Measurements from ENCODE around the gene FBXL20. TPM values are rescaled to one million over a fixed set of nuclear protein-coding genes. Genes with fewer than 3 reads are reported as not detected.

Gene FBXL20
- total and polyA plus RNA-seq, 11 donors = 3.1 to 21.9 (median 12.2) TPM

DNA sequence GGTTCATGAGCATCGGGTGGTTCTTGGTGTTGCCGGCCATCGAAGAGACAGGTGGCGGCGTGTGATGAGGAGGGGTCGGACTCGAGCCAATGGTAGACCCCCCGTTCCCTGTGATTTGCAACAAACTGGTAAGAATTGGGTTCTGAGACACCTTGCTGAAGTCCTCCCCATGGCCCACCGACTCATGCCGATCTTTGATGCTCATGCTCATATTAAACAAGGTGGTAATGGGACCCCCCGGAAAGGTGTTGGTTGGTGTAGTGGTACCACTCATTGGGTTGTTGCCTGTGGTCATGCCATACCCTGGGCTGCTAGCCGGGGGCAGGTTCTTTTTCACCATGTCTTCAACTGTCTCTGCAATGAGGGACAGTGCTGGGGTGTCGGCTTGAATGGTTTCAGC lies 8.9 kb upstream of the FBXL20 start:
- DNase-seq (no peak), ATAC-seq (no peak)
- Histone ChIP-seq H3K27me3 (no peaks in the 10 kb centered on the region), H3K9me3 (no peaks in the 10 kb centered on the region), H3K36me3 (peaks cover 2 to 100% (median 83%) of the 10 kb centered on the region in 9 donors), H3K4me3 (no peak overlapping the region), H3K27ac (no peak overlapping the region), H3K4me1 (peaks cover 0 to 9% (median 0%) of the 10 kb centered on the region in 12 donors)
- TF ChIP-seq, protein P1, sequence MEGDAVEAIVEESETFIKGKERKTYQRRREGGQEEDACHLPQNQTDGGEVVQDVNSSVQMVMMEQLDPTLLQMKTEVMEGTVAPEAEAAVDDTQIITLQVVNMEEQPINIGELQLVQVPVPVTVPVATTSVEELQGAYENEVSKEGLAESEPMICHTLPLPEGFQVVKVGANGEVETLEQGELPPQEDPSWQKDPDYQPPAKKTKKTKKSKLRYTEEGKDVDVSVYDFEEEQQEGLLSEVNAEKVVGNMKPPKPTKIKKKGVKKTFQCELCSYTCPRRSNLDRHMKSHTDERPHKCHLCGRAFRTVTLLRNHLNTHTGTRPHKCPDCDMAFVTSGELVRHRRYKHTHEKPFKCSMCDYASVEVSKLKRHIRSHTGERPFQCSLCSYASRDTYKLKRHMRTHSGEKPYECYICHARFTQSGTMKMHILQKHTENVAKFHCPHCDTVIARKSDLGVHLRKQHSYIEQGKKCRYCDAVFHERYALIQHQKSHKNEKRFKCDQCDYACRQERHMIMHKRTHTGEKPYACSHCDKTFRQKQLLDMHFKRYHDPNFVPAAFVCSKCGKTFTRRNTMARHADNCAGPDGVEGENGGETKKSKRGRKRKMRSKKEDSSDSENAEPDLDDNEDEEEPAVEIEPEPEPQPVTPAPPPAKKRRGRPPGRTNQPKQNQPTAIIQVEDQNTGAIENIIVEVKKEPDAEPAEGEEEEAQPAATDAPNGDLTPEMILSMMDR (IDR thresholded peaks at IDR 0.05) = no peak
- TF ChIP-seq POLR2A (IDR thresholded peaks at IDR 0.05) = no peak
- WGBS, 4 donors = 94 to 96% (median 96%) methylated on average over 13 of the region's 13 CpGs
- intact Hi-C loops (cut with DNase I) = loop anchor here in 1 of 10 donors (10.0 kb wide), 1 partner anchor 95 kb away; no protein-coding TSS in a partner anchor

DNA sequence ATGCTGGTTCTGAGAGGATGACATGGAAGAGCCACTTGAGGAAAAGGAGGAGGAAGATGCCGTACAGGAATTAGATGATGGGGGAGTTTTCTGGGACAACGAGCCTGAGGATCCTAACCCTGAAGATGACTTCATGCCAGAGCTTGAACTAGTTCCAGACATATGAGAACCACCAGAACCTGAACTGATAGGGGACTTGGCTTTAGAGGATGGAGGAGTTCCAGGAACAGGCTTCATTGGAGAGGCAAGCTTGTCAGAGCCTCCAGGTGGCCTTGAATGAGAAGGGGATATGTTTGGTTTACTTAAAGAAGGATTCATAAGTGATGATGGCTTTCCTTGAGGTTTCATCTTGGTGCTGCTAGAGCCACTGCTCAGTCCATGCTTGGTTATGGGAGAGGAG lies 6.9 kb upstream of the FBXL20 start:
- no peak overlapping the region for H3K4me3 ChIP-seq
- peak in 1 of 5 donors; percentile 10 for DNase-seq
- TF ChIP-seq POLR2A (IDR thresholded peaks at IDR 0.05) = no peak
- TF ChIP-seq, protein P1 (IDR thresholded peaks at IDR 0.05) = no peak
- H3K27me3 ChIP-seq = no peaks in the 10 kb centered on the region
- no peaks in the 10 kb centered on the region for H3K9me3 ChIP-seq
- peak; percentile 63 to 80 (median 70) for ATAC-seq
- H3K36me3 ChIP-seq = peaks cover under 1 to 86% (median 64%) of the 10 kb centered on the region in 9 donors
- intact Hi-C loops (cut with DNase I) = loop anchor here in 1 of 10 donors (10.0 kb wide), 1 partner anchor 134 kb away; no protein-coding TSS in a partner anchor
- peak overlapping the region in 1 of 12 donors; percentile 25 for H3K27ac ChIP-seq
- peaks cover 0 to 9% (median 0%) of the 10 kb centered on the region in 12 donors for H3K4me1 ChIP-seq
- WGBS, 4 donors = 32 to 54% (median 47%) methylated on average over 2 of the region's 2 CpGs

DNA sequence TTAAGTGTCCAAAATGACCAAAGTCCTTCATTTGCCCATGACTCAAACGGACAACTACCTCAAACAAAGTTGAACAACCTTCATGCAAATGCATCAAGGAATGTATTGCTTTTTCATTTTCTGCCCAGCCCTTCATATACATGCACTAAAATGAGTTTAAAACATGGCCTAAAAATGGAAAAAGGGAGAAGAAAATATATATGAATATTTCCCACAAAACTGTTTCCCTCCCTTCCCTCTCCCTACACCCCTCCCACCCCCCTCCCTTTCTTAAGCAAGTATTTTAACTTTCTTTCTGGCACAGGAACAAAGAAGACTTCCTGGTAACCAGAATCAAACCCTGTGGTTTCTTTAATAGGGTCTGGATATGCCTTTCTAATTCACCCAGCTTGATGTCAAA lies 5.5 kb upstream of the FBXL20 start:
- H3K4me1 ChIP-seq = peaks cover 0 to 14% (median 4%) of the 10 kb centered on the region in 12 donors
- H3K27me3 ChIP-seq = no peaks in the 10 kb centered on the region
- no peaks in the 10 kb centered on the region for H3K9me3 ChIP-seq
- no peak overlapping the region for H3K27ac ChIP-seq
- ATAC-seq (no peak), DNase-seq (no peak)
- intact Hi-C loops (cut with DNase I) = loop anchor here in 1 of 10 donors (10.0 kb wide), 1 partner anchor 132 kb away; no protein-coding TSS in a partner anchor
- 82 to 91% (median 86%) methylated on average over 1 of the region's 1 CpG for WGBS, 4 donors
- H3K36me3 ChIP-seq = peaks cover 0 to 72% (median 51%) of the 10 kb centered on the region in 9 donors
- TF ChIP-seq, protein P1 (IDR thresholded peaks at IDR 0.05) = no peak
- TF ChIP-seq POLR2A (IDR thresholded peaks at IDR 0.05) = no peak
- H3K4me3 ChIP-seq = no peak overlapping the region

DNA sequence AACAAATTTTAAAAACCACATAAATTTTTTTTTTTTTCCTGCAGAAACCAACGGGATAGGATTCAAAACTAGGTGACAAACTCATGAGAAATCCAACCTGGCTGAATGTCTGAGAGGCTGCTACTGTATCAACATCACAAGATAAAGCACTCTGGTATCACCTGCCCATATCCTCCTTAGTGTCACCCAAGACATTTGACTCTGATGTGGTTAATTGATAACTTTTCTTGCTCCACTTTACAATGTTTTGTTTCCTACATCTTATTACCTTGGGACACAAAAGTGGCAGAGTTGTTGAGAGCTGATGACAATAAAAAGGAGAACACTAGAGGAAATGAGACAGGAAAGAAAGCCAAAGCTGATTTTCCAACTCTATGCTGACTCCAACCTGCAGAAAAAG lies 4.0 kb upstream of the FBXL20 start:
- H3K27me3 ChIP-seq = no peaks in the 10 kb centered on the region
- no peaks in the 10 kb centered on the region for H3K9me3 ChIP-seq
- no peak for TF ChIP-seq POLR2A (IDR thresholded peaks at IDR 0.05)
- TF ChIP-seq, protein P1 (IDR thresholded peaks at IDR 0.05) = no peak
- DNase-seq (no peak), ATAC-seq (no peak)
- peaks cover 0 to 56% (median 37%) of the 10 kb centered on the region in 9 donors for H3K36me3 ChIP-seq
- H3K4me1 ChIP-seq = peaks cover 0 to 15% (median 7%) of the 10 kb centered on the region in 12 donors
- no peak overlapping the region for H3K27ac ChIP-seq
- no peak overlapping the region for H3K4me3 ChIP-seq
- 61 to 82% (median 72%) methylated on average over 1 of the region's 1 CpG for WGBS, 4 donors
- intact Hi-C loops (cut with DNase I) = loop anchor here in 1 of 10 donors (10.0 kb wide), 1 partner anchor 131 kb away; no protein-coding TSS in a partner anchor
